Naive thymus-derived CD4-positive, alpha-beta T cell (primary cell): ENCODE measurements around the gene PRDM1. TPM values are rescaled to one million over a fixed set of nuclear protein-coding genes. Genes with fewer than 3 reads are reported as not detected.

Source experiments
- ATAC-seq: fragments of 150-1000 bp; cut with Tn5 transposase; 2 replicates; pipeline ENCODE4 v1.10.0; 2021; ENCODE audit warnings: mild to moderate bottlenecking, moderate library complexity
- CTCF ChIA-PET: fragments of 350-600 bp; sonication (Branson Sonifier 250); formaldehyde crosslinking; loops from one replicate; lab custom pipeline; 2021; ENCODE audit warnings: antibody characterized with exemption; lab: Charles Lee
- POLR2A ChIA-PET: fragments of 350-600 bp; sonication (Branson Sonifier 250); formaldehyde crosslinking; loops from one replicate; lab custom pipeline; 2021; ENCODE audit warnings: antibody characterized with exemption, inconsistent platforms; lab: Charles Lee
- DNase-seq, 9 donors: peaks; one replicate each; pipeline versions ENCODE4 v3.0.0 to v3.0.0-alpha.2; 2020 to 2022; ENCODE audit warnings: mixed read lengths in 1 of 9
- H3K27ac ChIP-seq: one replicate; pipeline ENCODE4 v1.7.0; 2013; ENCODE audit warnings: mild to moderate bottlenecking, low read depth, low read length, moderate library complexity
- H3K27me3 ChIP-seq, 2 donors: one replicate each; pipeline ENCODE4 v1.7.0; 2013; ENCODE audit warnings: low read length in 2 of 2, mild to moderate bottlenecking in 2 of 2, moderate library complexity in 2 of 2; ENCODE audit not compliant: control insufficient read depth in 2 of 2, insufficient read depth in 2 of 2
- H3K36me3 ChIP-seq, 3 experiments: 1 replicate in 2 of 3; 2 replicates in 1 of 3; pipeline ENCODE4 v1.7.0; 2013; ENCODE audit warnings: low read length in 3 of 3, mild to moderate bottlenecking in 3 of 3, moderate library complexity in 1 of 3; ENCODE audit not compliant: insufficient read depth in 3 of 3, control insufficient read depth in 2 of 3
- H3K4me1 ChIP-seq, 2 donors: one replicate each; pipeline ENCODE4 v1.7.0; 2013; ENCODE audit warnings: low read length in 2 of 2, mild to moderate bottlenecking in 2 of 2, moderate library complexity in 1 of 2; ENCODE audit not compliant: control insufficient read depth in 2 of 2, insufficient read depth in 2 of 2
- H3K4me3 ChIP-seq: 2 replicates; pipeline ENCODE4 v1.7.0; 2013; ENCODE audit warnings: mild to moderate bottlenecking, low read length
- H3K9me3 ChIP-seq, 3 experiments: 1 replicate in 2 of 3; 2 replicates in 1 of 3; pipeline ENCODE4 v1.7.0; 2013; ENCODE audit warnings: low read length in 3 of 3; ENCODE audit not compliant: control insufficient read depth in 2 of 3
- H3K27ac Mint-ChIP-seq, 9 donors: one replicate each; pipeline ENCODE4 v1.8.0; 2020 to 2022; ENCODE audit warnings: mixed read lengths in 9 of 9, mild to moderate bottlenecking in 8 of 9, moderate library complexity in 5 of 9, inconsistent platforms in 2 of 9
- H3K27me3 Mint-ChIP-seq, 5 donors: one replicate each; pipeline ENCODE4 v1.8.0; 2021 to 2022; ENCODE audit warnings: mixed read lengths in 5 of 5, mild to moderate bottlenecking in 1 of 5
- H3K36me3 Mint-ChIP-seq, 5 donors: one replicate each; pipeline ENCODE4 v1.8.0; 2020 to 2022; ENCODE audit warnings: mixed read lengths in 5 of 5, mild to moderate bottlenecking in 3 of 5, inconsistent platforms in 1 of 5
- H3K4me1 Mint-ChIP-seq, 7 donors: one replicate each; pipeline ENCODE4 v1.8.0; 2020 to 2022; ENCODE audit warnings: mixed read lengths in 7 of 7, mild to moderate bottlenecking in 3 of 7, inconsistent platforms in 1 of 7
- H3K4me3 Mint-ChIP-seq, 10 donors: one replicate each; pipeline ENCODE4 v1.8.0; 2020 to 2022; ENCODE audit warnings: mild to moderate bottlenecking in 10 of 10, mixed read lengths in 10 of 10, moderate library complexity in 6 of 10, inconsistent platforms in 2 of 10
- H3K9me3 Mint-ChIP-seq, 11 donors: one replicate each; pipeline ENCODE4 v1.8.0; 2020 to 2022; ENCODE audit warnings: mixed read lengths in 11 of 11, mild to moderate bottlenecking in 4 of 11, inconsistent platforms in 1 of 11, moderate library complexity in 1 of 11
- intact Hi-C, 2 donors: fragments of 100-400 bp; cut with micrococcal nuclease; formaldehyde crosslinking; loops; one replicate each; pipeline ENCODE4 v1.15.1; 2023
- polyA plus RNA-seq, 2 donors: library from polyadenylated mRNA; unstranded; fragments of 300-500 nt; fragmentation: Illumina TruSeq; gene quantifications; one replicate each; pipeline ENCODE4 v1.2.3, GENCODE V29; 2021
- total RNA-seq, 6 experiments: library from RNA in 5 of 6; stranded (reverse) in 5 of 6; gene quantifications; 1 replicate in 5 of 6; 2 replicates in 1 of 6; pipeline ENCODE4 v1.2.3 and lab custom pipeline; 2021 to 2026

PRDM1 gene
- total and polyA plus RNA-seq, 7 experiments from 2014 or later = 2.0 to 64.1 (median 5.6) TPM

GRCh38 chr6:106135911-106136571 lies 49.9 kb downstream of the PRDM1 start:
- ATAC-seq = no peak
- POLR2A ChIA-PET = no interaction called here

GRCh38 chr6:106136845-106137244 lies 50.7 kb downstream of the PRDM1 start:
- Mint-ChIP-seq H3K27ac (no peak overlapping the region), H3K27me3 (no peaks in the 10 kb centered on the region), H3K4me3 (no peak overlapping the region), H3K9me3 (peaks cover 0 to 2% (median 0%) of the 10 kb centered on the region in 11 donors), H3K36me3 (no peaks in the 10 kb centered on the region), H3K4me1 (peaks cover 11 to 36% (median 15%) of the 10 kb centered on the region in 7 donors)
- ChIA-PET POLR2A (no interaction called here), CTCF (no interaction called here)
- H3K36me3 ChIP-seq = no peaks in the 10 kb centered on the region
- peaks cover 7 to 8% of the 10 kb centered on the region in 2 donors for H3K4me1 ChIP-seq
- intact Hi-C loops = no loop called here
- no peak for DNase-seq
- H3K27ac ChIP-seq = no peak overlapping the region
- no peaks in the 10 kb centered on the region for H3K9me3 ChIP-seq
- H3K27me3 ChIP-seq = no peaks in the 10 kb centered on the region
- no peak overlapping the region for H3K4me3 ChIP-seq
- no peak for ATAC-seq

More at GRCh38 chr6:106135911-106136571, 49.9 kb downstream of the PRDM1 start:
- no peaks in the 10 kb centered on the region for H3K36me3 Mint-ChIP-seq
- peaks cover 0 to 2% (median 0%) of the 10 kb centered on the region in 11 donors for H3K9me3 Mint-ChIP-seq
- no peaks in the 10 kb centered on the region for H3K27me3 Mint-ChIP-seq
- H3K36me3 ChIP-seq = no peaks in the 10 kb centered on the region
- no peak overlapping the region for H3K27ac ChIP-seq
- H3K4me1 ChIP-seq = peaks cover 0 to under 1% of the 10 kb centered on the region in 2 donors
- H3K27ac Mint-ChIP-seq = no peak overlapping the region
- no peaks in the 10 kb centered on the region for H3K9me3 ChIP-seq
- no peaks in the 10 kb centered on the region for H3K27me3 ChIP-seq
- intact Hi-C loops = no loop called here
- peaks cover 5 to 28% (median 7%) of the 10 kb centered on the region in 7 donors for H3K4me1 Mint-ChIP-seq
- H3K4me3 Mint-ChIP-seq = no peak overlapping the region
- CTCF ChIA-PET = no interaction called here
- DNase-seq = no peak
- H3K4me3 ChIP-seq = no peak overlapping the region

GRCh38 chr6:106138151-106138550 lies 52.0 kb downstream of the PRDM1 start:
- Mint-ChIP-seq H3K27ac (no peak overlapping the region), H3K36me3 (no peaks in the 10 kb centered on the region), H3K4me3 (no peak overlapping the region), H3K27me3 (no peaks in the 10 kb centered on the region), H3K4me1 (peaks cover 21 to 49% (median 28%) of the 10 kb centered on the region in 7 donors), H3K9me3 (no peaks in the 10 kb centered on the region)
- H3K9me3 ChIP-seq = no peaks in the 10 kb centered on the region
- DNase-seq (no peak), ATAC-seq (no peak)
- ChIA-PET POLR2A (no interaction called here), CTCF (no interaction called here)
- H3K27ac ChIP-seq = no peak overlapping the region
- H3K27me3 ChIP-seq = no peaks in the 10 kb centered on the region
- H3K36me3 ChIP-seq = no peaks in the 10 kb centered on the region
- no peak overlapping the region for H3K4me3 ChIP-seq
- peaks cover 20 to 21% of the 10 kb centered on the region in 2 donors for H3K4me1 ChIP-seq
- intact Hi-C loops = no loop called here

DNA sequence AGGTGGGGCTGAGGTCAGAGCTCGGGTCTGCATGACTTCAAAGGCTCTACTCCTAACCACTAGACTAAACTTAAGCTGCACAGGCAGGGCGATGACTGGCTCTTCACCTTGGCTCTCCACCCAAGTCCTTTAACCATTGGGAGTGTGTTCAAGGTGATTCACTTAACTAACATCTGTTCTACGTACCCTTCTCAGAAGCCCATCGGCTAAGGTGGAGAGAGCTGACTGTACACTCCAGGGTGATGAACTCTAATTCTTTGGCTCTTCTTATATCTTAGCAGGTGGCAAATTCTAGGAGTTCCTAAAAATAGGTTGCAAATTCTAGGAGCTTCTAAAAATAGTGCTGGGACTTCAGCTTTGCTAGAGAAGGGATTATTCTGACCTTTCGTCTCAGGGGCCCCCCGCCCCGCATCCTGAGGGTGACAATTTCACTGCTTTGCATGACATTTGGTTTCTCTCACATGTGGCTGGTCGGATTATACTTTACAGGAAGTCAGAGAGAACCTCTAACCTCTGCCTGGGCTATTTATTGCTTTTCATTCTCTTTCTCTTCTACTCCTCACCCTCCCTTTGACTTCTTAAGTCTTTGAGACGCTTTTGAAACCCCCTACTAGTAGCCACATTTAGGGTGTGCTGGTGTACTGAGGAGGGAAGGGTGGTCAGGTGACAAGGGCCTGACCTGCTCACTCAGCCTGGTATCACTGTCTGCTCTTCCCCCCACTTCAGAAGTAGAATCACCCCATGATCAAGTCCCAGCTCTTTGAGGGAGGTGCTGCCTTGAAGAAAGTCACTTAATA lies 55.5 kb downstream of the PRDM1 start:
- DNase-seq = peak in 4 of 9 donors; percentile 28 to 46 (median 30)
- peak overlapping the region; percentile 47 to 83 (median 69) for H3K4me3 Mint-ChIP-seq
- H3K36me3 ChIP-seq = no peaks in the 10 kb centered on the region
- intact Hi-C loops = loop anchor here (1.0 to 5.0 kb wide), 4 partner anchors 23 to 81 kb away; no protein-coding TSS in a partner anchor
- H3K27ac Mint-ChIP-seq = peak overlapping the region; percentile 6 to 91 (median 67)
- peak overlapping the region; percentile 11 for H3K4me3 ChIP-seq
- ChIA-PET CTCF (no interaction called here), POLR2A (interaction anchor here (0.6 to 1.5 kb wide), 5 partner anchors 28 to 191 kb away, joined by 3 to 4 read pairs (median 3); no protein-coding TSS in a partner anchor)
- H3K27me3 Mint-ChIP-seq = no peaks in the 10 kb centered on the region
- no peaks in the 10 kb centered on the region for H3K9me3 ChIP-seq
- peak; percentile 77 for ATAC-seq
- peaks cover 23 to 35% of the 10 kb centered on the region in 2 donors for H3K4me1 ChIP-seq
- no peaks in the 10 kb centered on the region for H3K27me3 ChIP-seq
- no peaks in the 10 kb centered on the region for H3K9me3 Mint-ChIP-seq
- H3K27ac ChIP-seq = peak overlapping the region; percentile 36
- H3K4me1 Mint-ChIP-seq = peaks cover 17 to 60% (median 33%) of the 10 kb centered on the region in 7 donors
- H3K36me3 Mint-ChIP-seq = no peaks in the 10 kb centered on the region

DNA sequence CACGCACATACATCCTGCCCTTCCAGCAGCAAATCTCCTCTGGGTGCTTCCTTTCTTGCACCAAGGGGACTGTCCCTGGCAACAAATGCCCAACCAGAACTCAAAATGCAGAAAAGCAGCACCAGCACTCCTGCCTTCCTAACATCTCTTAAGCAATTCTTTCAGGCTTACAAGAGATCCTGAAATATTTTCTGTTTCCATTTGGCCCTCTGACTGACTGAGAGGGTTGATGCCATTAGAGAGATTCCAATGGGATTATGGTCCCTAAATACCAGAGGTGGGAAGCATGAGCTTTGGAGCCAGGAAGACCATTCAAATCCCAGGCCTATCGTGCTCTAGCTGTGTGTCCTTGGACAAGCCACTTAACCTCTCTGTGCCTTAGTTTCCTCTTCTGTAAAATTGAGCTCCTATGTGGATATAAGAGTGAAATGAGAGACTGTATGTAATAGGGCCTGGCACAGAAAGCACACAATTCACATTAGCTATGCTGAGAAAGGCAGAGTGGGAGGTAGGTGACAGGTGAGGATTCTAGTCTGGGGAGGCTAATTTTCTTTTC lies 56.8 kb downstream of the PRDM1 start:
- CTCF ChIA-PET = interaction anchor here (0.6 kb wide), 1 partner anchor 42 kb away, joined by 4 read pairs; no protein-coding TSS in a partner anchor
- Histone ChIP-seq H3K9me3 (no peaks in the 10 kb centered on the region), H3K36me3 (no peaks in the 10 kb centered on the region), H3K27me3 (no peaks in the 10 kb centered on the region), H3K4me3 (no peak overlapping the region), H3K4me1 (peaks cover 23 to 35% of the 10 kb centered on the region in 2 donors), H3K27ac (no peak overlapping the region)
- H3K9me3 Mint-ChIP-seq = no peaks in the 10 kb centered on the region
- H3K36me3 Mint-ChIP-seq = no peaks in the 10 kb centered on the region
- intact Hi-C loops = loop anchor here in 1 of 2 donors (1.0 to 5.0 kb wide), 2 partner anchors 21 to 79 kb away; no protein-coding TSS in a partner anchor
- POLR2A ChIA-PET = interaction anchor here (0.9 kb wide), 1 partner anchor 46 kb away, joined by 3 read pairs; no protein-coding TSS in a partner anchor
- peak overlapping the region in 1 of 10 donors; percentile 71 for H3K4me3 Mint-ChIP-seq
- no peaks in the 10 kb centered on the region for H3K27me3 Mint-ChIP-seq
- H3K27ac Mint-ChIP-seq = peak overlapping the region in 3 of 9 donors; percentile 20 to 91 (median 79)
- H3K4me1 Mint-ChIP-seq = peaks cover 15 to 68% (median 33%) of the 10 kb centered on the region in 7 donors
- no peak for DNase-seq
- no peak for ATAC-seq

DNA sequence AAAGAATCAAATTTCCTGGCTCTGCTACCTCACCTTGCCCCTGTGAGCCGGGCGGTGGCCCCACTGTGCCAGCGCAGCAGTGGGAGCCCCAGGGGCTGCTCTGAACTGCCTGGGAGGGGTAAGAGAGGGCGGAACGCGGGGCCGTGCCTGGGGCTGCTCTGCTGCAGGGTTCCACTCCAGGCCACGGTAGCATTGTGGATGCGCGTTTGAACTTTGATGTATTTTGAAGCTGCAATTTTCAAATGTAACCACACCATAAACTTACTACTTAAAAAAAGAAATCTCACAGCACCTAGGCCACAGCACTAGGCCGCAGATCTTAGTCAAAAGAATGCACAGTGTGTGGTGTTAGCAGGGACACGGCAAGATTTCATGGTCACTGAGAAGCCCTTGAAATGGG lies 57.5 kb downstream of the PRDM1 start:
- DNase-seq (no peak), ATAC-seq (peak; percentile 28)
- H3K4me1 ChIP-seq = peaks cover 23 to 35% of the 10 kb centered on the region in 2 donors
- no peak overlapping the region for H3K4me3 ChIP-seq
- POLR2A ChIA-PET = interaction anchor here (0.9 kb wide), 1 partner anchor 46 kb away, joined by 3 read pairs; no protein-coding TSS in a partner anchor
- no peak overlapping the region for H3K27ac Mint-ChIP-seq
- H3K4me3 Mint-ChIP-seq = peak overlapping the region in 1 of 10 donors; percentile 25
- no peaks in the 10 kb centered on the region for H3K36me3 Mint-ChIP-seq
- H3K4me1 Mint-ChIP-seq = peaks cover 17 to 70% (median 33%) of the 10 kb centered on the region in 7 donors
- CTCF ChIA-PET = no interaction called here
- H3K36me3 ChIP-seq = no peaks in the 10 kb centered on the region
- H3K9me3 ChIP-seq = no peaks in the 10 kb centered on the region
- H3K27ac ChIP-seq = no peak overlapping the region
- H3K27me3 ChIP-seq = no peaks in the 10 kb centered on the region
- H3K9me3 Mint-ChIP-seq = no peaks in the 10 kb centered on the region
- no peaks in the 10 kb centered on the region for H3K27me3 Mint-ChIP-seq
- intact Hi-C loops = loop anchor here in 1 of 2 donors (5.0 kb wide), 1 partner anchor 79 kb away; no protein-coding TSS in a partner anchor
